IMR-90 (cell line): ENCODE data around the gene PNMA8A.
"Not testable (repeated sequence)": the region's sequence is repeated elsewhere in the genome, so short reads cannot be mapped to it uniquely, and the experiment has no call there.

Experiments used
- BHLHE40 ChIP-seq: fragments of 150-350 bp; IDR thresholded peaks from 2 replicates; pipeline ENCODE4 v1.6.1; 2016; ENCODE audit warnings: mild to moderate bottlenecking, low read depth, low read length
- CEBPB ChIP-seq: IDR thresholded peaks from 2 replicates; pipeline ENCODE4 v1.6.1; 2012; ENCODE audit warnings: low read depth, low read length, improper control_type of control experiment
- MAZ ChIP-seq: IDR thresholded peaks from 2 replicates; pipeline ENCODE4 v1.6.1; 2012; ENCODE audit warnings: low read depth, mild to moderate bottlenecking, low read length, improper control_type of control experiment, moderate library complexity, borderline replicate concordance
- MXI1 ChIP-seq: IDR thresholded peaks from 2 replicates; pipeline ENCODE4 v1.6.1; 2012; ENCODE audit warnings: low read depth, mild to moderate bottlenecking, low read length, moderate library complexity, borderline replicate concordance
- POLR2A ChIP-seq: IDR thresholded peaks from 2 replicates; pipeline ENCODE4 v1.6.1; 2012; ENCODE audit warnings: mild to moderate bottlenecking, low read depth, low read length
- RAD21 ChIP-seq: IDR thresholded peaks from 2 replicates; pipeline ENCODE4 v1.6.1; 2012; ENCODE audit warnings: low read length, improper control_type of control experiment
- RFX5 ChIP-seq: IDR thresholded peaks from 2 replicates; pipeline ENCODE4 v1.8.0; 2012; ENCODE audit warnings: low read depth, mild to moderate bottlenecking, low read length, moderate library complexity
- TF ChIP-seq, protein P1 (sequence below): conservative IDR thresholded peaks from 2 replicates; pipeline ENCODE4 v1.5.1; 2012; ENCODE audit warnings: mild to moderate bottlenecking, low read depth, low read length, improper control_type of control experiment
- TF ChIP-seq, protein P2 (sequence below): fragments of 150-350 bp; IDR thresholded peaks from 2 replicates; pipeline ENCODE4 v1.6.1; 2017; ENCODE audit warnings: mild to moderate bottlenecking, antibody characterized with exemption, low read length, low read depth
- TF ChIP-seq, protein P3 (sequence below): fragments of 150-350 bp; IDR thresholded peaks from 2 replicates; pipeline ENCODE4 v1.6.1; 2016; ENCODE audit warnings: low read depth, mild to moderate bottlenecking, low read length, moderate library complexity, borderline replicate concordance

DNA sequence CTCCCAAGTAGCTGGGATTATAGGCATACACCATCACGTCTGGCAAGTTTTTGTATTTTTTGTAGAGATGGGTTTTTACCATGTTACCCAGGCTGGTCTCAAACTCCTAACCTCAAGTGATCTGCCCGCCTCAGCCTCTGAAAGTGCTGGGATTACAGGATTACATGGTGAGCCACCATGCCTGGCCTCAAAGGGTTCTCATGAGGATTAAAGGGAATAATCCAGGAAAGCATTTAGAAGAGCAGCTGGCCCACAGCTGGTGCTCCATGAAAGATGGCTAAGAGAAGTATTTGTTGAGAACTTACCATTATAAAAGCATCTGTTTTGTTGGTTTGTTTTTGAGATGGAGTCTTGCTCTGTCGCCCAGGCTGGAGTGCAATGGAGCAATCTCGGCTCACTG lies 25.5 kb upstream of the PNMA8A start:
- TF ChIP-seq, protein P1, sequence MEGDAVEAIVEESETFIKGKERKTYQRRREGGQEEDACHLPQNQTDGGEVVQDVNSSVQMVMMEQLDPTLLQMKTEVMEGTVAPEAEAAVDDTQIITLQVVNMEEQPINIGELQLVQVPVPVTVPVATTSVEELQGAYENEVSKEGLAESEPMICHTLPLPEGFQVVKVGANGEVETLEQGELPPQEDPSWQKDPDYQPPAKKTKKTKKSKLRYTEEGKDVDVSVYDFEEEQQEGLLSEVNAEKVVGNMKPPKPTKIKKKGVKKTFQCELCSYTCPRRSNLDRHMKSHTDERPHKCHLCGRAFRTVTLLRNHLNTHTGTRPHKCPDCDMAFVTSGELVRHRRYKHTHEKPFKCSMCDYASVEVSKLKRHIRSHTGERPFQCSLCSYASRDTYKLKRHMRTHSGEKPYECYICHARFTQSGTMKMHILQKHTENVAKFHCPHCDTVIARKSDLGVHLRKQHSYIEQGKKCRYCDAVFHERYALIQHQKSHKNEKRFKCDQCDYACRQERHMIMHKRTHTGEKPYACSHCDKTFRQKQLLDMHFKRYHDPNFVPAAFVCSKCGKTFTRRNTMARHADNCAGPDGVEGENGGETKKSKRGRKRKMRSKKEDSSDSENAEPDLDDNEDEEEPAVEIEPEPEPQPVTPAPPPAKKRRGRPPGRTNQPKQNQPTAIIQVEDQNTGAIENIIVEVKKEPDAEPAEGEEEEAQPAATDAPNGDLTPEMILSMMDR, result not testable (repeated sequence)
- TF ChIP-seq MXI1, RAD21, RFX5, CEBPB, POLR2A, BHLHE40, MAZ: not testable (repeated sequence)
- TF ChIP-seq, protein P2, sequence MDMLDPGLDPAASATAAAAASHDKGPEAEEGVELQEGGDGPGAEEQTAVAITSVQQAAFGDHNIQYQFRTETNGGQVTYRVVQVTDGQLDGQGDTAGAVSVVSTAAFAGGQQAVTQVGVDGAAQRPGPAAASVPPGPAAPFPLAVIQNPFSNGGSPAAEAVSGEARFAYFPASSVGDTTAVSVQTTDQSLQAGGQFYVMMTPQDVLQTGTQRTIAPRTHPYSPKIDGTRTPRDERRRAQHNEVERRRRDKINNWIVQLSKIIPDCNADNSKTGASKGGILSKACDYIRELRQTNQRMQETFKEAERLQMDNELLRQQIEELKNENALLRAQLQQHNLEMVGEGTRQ, result not testable (repeated sequence)
- TF ChIP-seq, protein P3, sequence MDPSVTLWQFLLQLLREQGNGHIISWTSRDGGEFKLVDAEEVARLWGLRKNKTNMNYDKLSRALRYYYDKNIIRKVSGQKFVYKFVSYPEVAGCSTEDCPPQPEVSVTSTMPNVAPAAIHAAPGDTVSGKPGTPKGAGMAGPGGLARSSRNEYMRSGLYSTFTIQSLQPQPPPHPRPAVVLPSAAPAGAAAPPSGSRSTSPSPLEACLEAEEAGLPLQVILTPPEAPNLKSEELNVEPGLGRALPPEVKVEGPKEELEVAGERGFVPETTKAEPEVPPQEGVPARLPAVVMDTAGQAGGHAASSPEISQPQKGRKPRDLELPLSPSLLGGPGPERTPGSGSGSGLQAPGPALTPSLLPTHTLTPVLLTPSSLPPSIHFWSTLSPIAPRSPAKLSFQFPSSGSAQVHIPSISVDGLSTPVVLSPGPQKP, result not testable (repeated sequence)
